ENCODE measurements around the gene MRPL2.

GRCh38 chr6:43091020-43091419 lies 31.8 kb upstream of the MRPL2 start:
- TF ChIP-seq, protein P1, sequence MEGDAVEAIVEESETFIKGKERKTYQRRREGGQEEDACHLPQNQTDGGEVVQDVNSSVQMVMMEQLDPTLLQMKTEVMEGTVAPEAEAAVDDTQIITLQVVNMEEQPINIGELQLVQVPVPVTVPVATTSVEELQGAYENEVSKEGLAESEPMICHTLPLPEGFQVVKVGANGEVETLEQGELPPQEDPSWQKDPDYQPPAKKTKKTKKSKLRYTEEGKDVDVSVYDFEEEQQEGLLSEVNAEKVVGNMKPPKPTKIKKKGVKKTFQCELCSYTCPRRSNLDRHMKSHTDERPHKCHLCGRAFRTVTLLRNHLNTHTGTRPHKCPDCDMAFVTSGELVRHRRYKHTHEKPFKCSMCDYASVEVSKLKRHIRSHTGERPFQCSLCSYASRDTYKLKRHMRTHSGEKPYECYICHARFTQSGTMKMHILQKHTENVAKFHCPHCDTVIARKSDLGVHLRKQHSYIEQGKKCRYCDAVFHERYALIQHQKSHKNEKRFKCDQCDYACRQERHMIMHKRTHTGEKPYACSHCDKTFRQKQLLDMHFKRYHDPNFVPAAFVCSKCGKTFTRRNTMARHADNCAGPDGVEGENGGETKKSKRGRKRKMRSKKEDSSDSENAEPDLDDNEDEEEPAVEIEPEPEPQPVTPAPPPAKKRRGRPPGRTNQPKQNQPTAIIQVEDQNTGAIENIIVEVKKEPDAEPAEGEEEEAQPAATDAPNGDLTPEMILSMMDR (IDR thresholded peaks at IDR 0.05): no peak
- no peak for TF ChIP-seq POLR2A (IDR thresholded peaks at IDR 0.05)
